HepG2 (cell line): ENCODE data around the gene TAS1R1. TPM values are rescaled to one million over a fixed set of nuclear protein-coding genes. Genes with fewer than 3 reads are reported as not detected.

Experiments used
- ATAC-seq: fragments of 200-7000 bp; cut with Tn5 transposase; 3 replicates; pipeline ENCODE4 v1.9.1; 2020; ENCODE audit warnings: mild to moderate bottlenecking, moderate library complexity
- BruUV-seq: library from RNA; stranded (reverse); fragments of 400-500 nt; replicated peaks from 2 replicates; lab custom pipeline; 2021; lab: Mats Ljungman, UMichigan
- CTCF ChIA-PET: fragments of 300-600 bp; formaldehyde crosslinking; extraction: SDS; loops from one replicate; lab custom pipeline; 2021; ENCODE audit warnings: low total read pairs, inconsistent platforms, low intra/inter-chr PET ratio; lab: Yijun Ruan, JAX
- POLR2A ChIA-PET: fragments of 350-600 bp; sonication (Branson Sonifier 250); formaldehyde crosslinking; loops from one replicate; lab custom pipeline; 2020; ENCODE audit warnings: antibody characterized with exemption, inconsistent platforms; lab: Yijun Ruan, JAX
- DNase-seq: peaks from one replicate; pipeline ENCODE4 v3.0.0-alpha.2; 2015; ENCODE audit warnings: low spot score
- FAIRE-seq: peaks from 3 replicates; lab custom pipeline; 2011; peaks lifted over from hg19 to GRCh38; lab: Jason Lieb, UNC
- H2AFZ ChIP-seq: one replicate; pipeline ENCODE4 v1.6.1; 2011; ENCODE audit warnings: low read length, inconsistent platforms
- H3K27ac ChIP-seq: fragments of 300-600 bp; 3 replicates; pipeline ENCODE4 v1.8.0; 2011; ENCODE audit warnings: mixed run types, mild to moderate bottlenecking, mixed read lengths, low read length, inconsistent platforms; ENCODE audit not compliant: insufficient read depth; ENCODE audit errors: extremely low read length
- H3K27me3 ChIP-seq, 2 experiments: fragments of 200-600 bp in 1 of 2; 2 replicates in 1 of 2; 3 replicates in 1 of 2; pipeline versions ENCODE4 v1.6.0 to v1.8.0; 2011; ENCODE audit warnings: low read length in 2 of 2, mild to moderate bottlenecking in 2 of 2, moderate library complexity in 2 of 2, inconsistent platforms in 1 of 2; ENCODE audit not compliant: insufficient read depth in 2 of 2, control insufficient read depth in 1 of 2
- H3K36me3 ChIP-seq, 2 experiments: fragments of 200-600 bp in 1 of 2; replicated peaks in 1 of 2; 2 replicates in 1 of 2; 3 replicates in 1 of 2; pipeline versions ENCODE4 v1.5.1 to v1.8.0; 2011; ENCODE audit warnings: low read length in 2 of 2, inconsistent platforms in 1 of 2; ENCODE audit not compliant: insufficient read depth in 2 of 2, control insufficient read depth in 1 of 2
- H3K4me1 ChIP-seq: 2 replicates; pipeline ENCODE4 v1.5.1; 2012; ENCODE audit warnings: low read length, inconsistent platforms; ENCODE audit not compliant: insufficient read depth
- H3K4me2 ChIP-seq: 2 replicates; pipeline ENCODE4 v1.6.0; 2011; ENCODE audit warnings: low read depth, low read length, inconsistent platforms
- H3K4me3 ChIP-seq, 3 experiments: fragments of 200-600 bp in 1 of 3; sonication (generic), shearing (Covaris generic) in 1 of 3; replicated peaks in 1 of 3; 2 replicates each; pipeline ENCODE4 v1.5.1; 2011 to 2016; ENCODE audit warnings: low read length in 3 of 3, inconsistent platforms in 2 of 3, low read depth in 2 of 3, mild to moderate bottlenecking in 2 of 3, control low read depth in 1 of 3, mixed read lengths in 1 of 3; ENCODE audit not compliant: insufficient read depth in 1 of 3
- H3K79me2 ChIP-seq: one replicate; pipeline ENCODE4 v1.6.1; 2011; ENCODE audit warnings: low read length, inconsistent platforms; ENCODE audit not compliant: insufficient read depth
- H3K9ac ChIP-seq: 2 replicates; pipeline ENCODE4 v1.6.0; 2011; ENCODE audit warnings: mild to moderate bottlenecking, low read depth, low read length, inconsistent platforms; ENCODE audit not compliant: insufficient read depth
- H3K9me3 ChIP-seq: 2 replicates; pipeline ENCODE4 v1.5.1; 2012; ENCODE audit warnings: mild to moderate bottlenecking, low read length
- H4K20me1 ChIP-seq: 2 replicates; pipeline ENCODE4 v1.6.0; 2011; ENCODE audit warnings: inconsistent platforms, mild to moderate bottlenecking, low read length, moderate library complexity; ENCODE audit not compliant: insufficient read depth
- BCL3 ChIP-seq: sonication (generic); formaldehyde crosslinking; IDR thresholded peaks from 2 replicates; pipeline ENCODE4 v1.5.1; 2020; ENCODE audit warnings: mild to moderate bottlenecking, missing genetic modification reagents, moderate library complexity
- CBX1 ChIP-seq: IDR thresholded peaks from one replicate; pipeline ENCODE4 v1.6.1; 2016; ENCODE audit warnings: antibody characterized with exemption, low read depth
- PCBP2 ChIP-seq: fragments of 200-400 bp; formaldehyde crosslinking; optimal IDR thresholded peaks from 2 replicates; pipeline ENCODE3; 2018; ENCODE audit warnings: low read length, low read depth; ENCODE audit not compliant: poor library complexity, severe bottlenecking
- RERE ChIP-seq: IDR thresholded peaks from 2 replicates; pipeline ENCODE4 v1.6.1; 2016; ENCODE audit warnings: low read depth, missing genetic modification reagents, missing compliant biosample characterization
- RNF219 ChIP-seq: sonication (generic); formaldehyde crosslinking; IDR thresholded peaks from 2 replicates; pipeline ENCODE4 v1.5.0; 2020; ENCODE audit warnings: mild to moderate bottlenecking, missing genetic modification reagents
- TSC22D2 ChIP-seq: sonication (generic); formaldehyde crosslinking; IDR thresholded peaks from 2 replicates; pipeline ENCODE4 v1.5.1; 2020; ENCODE audit warnings: missing genetic modification reagents, mild to moderate bottlenecking, borderline replicate concordance
- ZNF740 ChIP-seq: sonication (generic); formaldehyde crosslinking; IDR thresholded peaks from 2 replicates; pipeline ENCODE4 v1.4.0; 2020; ENCODE audit warnings: missing genetic modification reagents
- WGBS: methylation state at CpG from one replicate; pipeline ENCODE4 v1.1.6; 2017; ENCODE audit warnings: low lambda C conversion rate; 5-methylcytosine and 5-hydroxymethylcytosine counted together
- in situ Hi-C: cut with HindIII; loops from 2 replicates; pipeline ENCODE4 v1.10.0; 2017; ENCODE audit warnings: low pct_unique_long_range_greater_than_20kb; ENCODE audit not compliant: extremely low pct_ligation_motif_present
- intact Hi-C: fragments of 100-400 bp; cut with micrococcal nuclease; formaldehyde crosslinking; loops from one replicate; pipeline ENCODE4 v1.10.0; 2022; ENCODE audit not compliant: unreplicated experiment
- polyA plus RNA-seq, 8 experiments: library from polyadenylated mRNA; depleted of rRNA in 3 of 8; stranded (reverse) in 7 of 8; unstranded in 1 of 8; fragments of >200 nt; fragmentation: Illumina TruSeq in 4 of 8; extraction: Trizol in 4 of 8; gene quantifications; 2 replicates each; pipeline versions ENCODE4 v1.2.1 to v1.2.3, GENCODE V29; 2011 to 2016; ENCODE audit warnings: low read depth in 4 of 8, missing spikeins in 1 of 8, mixed read lengths in 1 of 8; ENCODE audit not compliant: insufficient read depth in 1 of 8
- total RNA-seq, 5 experiments: library from RNA; depleted of rRNA; stranded (reverse); fragments of >200 nt; fragmentation: Illumina TruSeq; extraction: Trizol; gene quantifications; 2 replicates each; pipeline ENCODE4 v1.2.3, GENCODE V29; 2016; ENCODE audit warnings: low read depth in 1 of 5

The TAS1R1 gene
- total and polyA plus RNA-seq, 2 of the 13 experiments (the other 11 are each of a cell fraction or from before 2014, with no cell fraction given) = 1.4 to 1.6 TPM

- Histone ChIP-seq H3K9me3 (no peaks in the 10 kb centered on the region), H3K27me3 (no peaks in the 10 kb centered on the region), H3K4me3 (no peak overlapping the region), H4K20me1 (no peaks in the 10 kb centered on the region), H3K4me2 (no peak overlapping the region), H3K36me3 (peaks cover 22 to 41% of the 10 kb centered on the region in 2 experiments), H3K27ac (no peak overlapping the region), H3K9ac (no peak overlapping the region), H3K79me2 (no peaks in the 10 kb centered on the region), H2AFZ (no peak overlapping the region), H3K4me1 (no peaks in the 10 kb centered on the region)
- WGBS = 77% methylated on average over 5 of the region's 11 CpGs
- ATAC-seq (no peak), DNase-seq (no peak), FAIRE-seq (no peak)
- in situ Hi-C loops = loop anchor here (5.0 kb wide), 1 partner anchor 44 kb away; no protein-coding TSS in a partner anchor
- BruUV-seq = no TSS peak
- intact Hi-C loops = no loop called here
- POLR2A ChIA-PET = no interaction called here
- CTCF ChIA-PET = no interaction called here
- TF ChIP-seq CBX1 (no peak), PCBP2 (no peak)
These were observed 28.8 kb upstream of the TAS1R1 start for GRCh38 chr1:6526316-6526715.

- FAIRE-seq (no peak), DNase-seq (no peak), ATAC-seq (no peak)
- Histone ChIP-seq H3K27ac (no peak overlapping the region), H3K27me3 (no peaks in the 10 kb centered on the region), H3K4me2 (no peak overlapping the region), H3K79me2 (no peaks in the 10 kb centered on the region), H3K36me3 (peaks cover 33 to 63% of the 10 kb centered on the region in 2 experiments), H3K9ac (no peak overlapping the region), H2AFZ (no peak overlapping the region), H4K20me1 (no peaks in the 10 kb centered on the region), H3K4me3 (no peak overlapping the region), H3K9me3 (no peaks in the 10 kb centered on the region), H3K4me1 (no peaks in the 10 kb centered on the region)
- ChIA-PET POLR2A (interaction anchor here (0.5 kb wide), 1 partner anchor 10 kb away, joined by 3 read pairs; no protein-coding TSS in a partner anchor), CTCF (no interaction called here)
- 97% methylated on average over 7 of the region's 7 CpGs for WGBS
- in situ Hi-C loops = loop anchor here (5.0 kb wide), 1 partner anchor 46 kb away; no protein-coding TSS in a partner anchor
- intact Hi-C loops = no loop called here
- BruUV-seq = no TSS peak
- TF ChIP-seq BCL3 (CRISPR knock-in tag) = no peak
- no peak for TF ChIP-seq TSC22D2
- no peak for TF ChIP-seq RNF219 (CRISPR knock-in tag)
- TF ChIP-seq RERE (CRISPR knock-in tag) = no peak
- TF ChIP-seq ZNF740 (CRISPR knock-in tag) = no peak
These were observed 26.6 kb upstream of the TAS1R1 start for GRCh38 chr1:6528492-6528891.
